Adrenal gland (tissue), 5 donors: ENCODE data around the gene ADPRS.

Source experiments
- CTCF ChIP-seq, 6 experiments: fragments of 450-650 bp in 4 of 6; fragments of 200-600 bp in 2 of 6; sonication (generic) in 1 of 6; IDR thresholded peaks; 1 replicate in 5 of 6; 2 replicates in 1 of 6; pipeline versions ENCODE4 v1.5.1 to v1.8.0; 2016 to 2021; ENCODE audit warnings: antibody characterized with exemption in 6 of 6, mild to moderate bottlenecking in 2 of 6, moderate library complexity in 1 of 6
- POLR2A ChIP-seq, 2 donors: fragments of 450-650 bp; IDR thresholded peaks; one replicate each; pipeline ENCODE4 v1.6.1; 2017; ENCODE audit warnings: antibody characterized with exemption in 2 of 2, mild to moderate bottlenecking in 2 of 2, moderate library complexity in 1 of 2
- donor health status: DM: no; HTN: no; CAD: no.

GRCh38 chr1:36062315-36062714 is 26.4 kb upstream of the ADPRS start:
- no peak for TF ChIP-seq POLR2A (IDR thresholded peaks at IDR 0.05)
- no peak for TF ChIP-seq CTCF (IDR thresholded peaks at IDR 0.05)
